GM21447 (cell line): ENCODE measurements around the gene RMRP.

Experiments used
- ATAC-seq: cut with Tn5 transposase; IDR thresholded peaks from one replicate; pipeline ENCODE4 v1.9.1; 2021; ENCODE audit not compliant: unreplicated experiment

The RMRP gene

DNA sequence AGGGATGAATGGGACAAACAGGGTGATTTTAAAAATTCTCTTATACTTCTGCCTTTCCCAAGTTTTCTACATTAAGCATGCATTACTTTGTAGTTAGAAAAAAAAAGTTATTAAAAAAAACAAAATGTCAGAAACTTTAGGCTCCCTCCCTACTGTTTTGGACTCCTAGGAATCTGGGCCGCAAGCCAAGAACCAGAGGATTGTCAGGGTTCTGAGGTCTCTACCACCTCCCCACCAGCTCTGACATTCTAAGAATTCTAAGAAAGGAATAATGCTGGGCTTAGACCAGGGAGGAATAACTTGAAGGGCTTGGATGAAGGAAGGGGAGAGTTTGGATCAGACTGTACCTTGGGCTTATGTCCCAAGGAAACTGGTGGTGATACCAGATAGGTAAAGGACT, 8.2 kb upstream of the RMRP start:
- ATAC-seq, result no peak

DNA sequence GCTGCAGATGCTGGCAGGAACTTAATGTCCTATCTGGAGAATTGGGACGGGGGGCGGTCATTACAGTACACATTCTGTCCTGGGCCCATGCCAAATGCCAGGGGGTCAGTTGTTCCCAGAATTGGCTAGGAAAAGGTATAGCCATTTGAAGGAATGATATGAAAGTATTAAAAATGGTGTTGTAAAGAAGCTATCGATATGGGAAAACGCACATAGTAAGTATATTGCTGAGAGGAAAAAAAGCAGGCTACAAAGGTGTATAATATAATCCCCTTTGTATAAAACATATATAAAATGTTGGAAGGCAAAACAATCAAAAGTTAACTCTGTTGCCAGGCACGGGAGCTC, 7.6 kb upstream of the RMRP start:
- no peak for ATAC-seq

DNA sequence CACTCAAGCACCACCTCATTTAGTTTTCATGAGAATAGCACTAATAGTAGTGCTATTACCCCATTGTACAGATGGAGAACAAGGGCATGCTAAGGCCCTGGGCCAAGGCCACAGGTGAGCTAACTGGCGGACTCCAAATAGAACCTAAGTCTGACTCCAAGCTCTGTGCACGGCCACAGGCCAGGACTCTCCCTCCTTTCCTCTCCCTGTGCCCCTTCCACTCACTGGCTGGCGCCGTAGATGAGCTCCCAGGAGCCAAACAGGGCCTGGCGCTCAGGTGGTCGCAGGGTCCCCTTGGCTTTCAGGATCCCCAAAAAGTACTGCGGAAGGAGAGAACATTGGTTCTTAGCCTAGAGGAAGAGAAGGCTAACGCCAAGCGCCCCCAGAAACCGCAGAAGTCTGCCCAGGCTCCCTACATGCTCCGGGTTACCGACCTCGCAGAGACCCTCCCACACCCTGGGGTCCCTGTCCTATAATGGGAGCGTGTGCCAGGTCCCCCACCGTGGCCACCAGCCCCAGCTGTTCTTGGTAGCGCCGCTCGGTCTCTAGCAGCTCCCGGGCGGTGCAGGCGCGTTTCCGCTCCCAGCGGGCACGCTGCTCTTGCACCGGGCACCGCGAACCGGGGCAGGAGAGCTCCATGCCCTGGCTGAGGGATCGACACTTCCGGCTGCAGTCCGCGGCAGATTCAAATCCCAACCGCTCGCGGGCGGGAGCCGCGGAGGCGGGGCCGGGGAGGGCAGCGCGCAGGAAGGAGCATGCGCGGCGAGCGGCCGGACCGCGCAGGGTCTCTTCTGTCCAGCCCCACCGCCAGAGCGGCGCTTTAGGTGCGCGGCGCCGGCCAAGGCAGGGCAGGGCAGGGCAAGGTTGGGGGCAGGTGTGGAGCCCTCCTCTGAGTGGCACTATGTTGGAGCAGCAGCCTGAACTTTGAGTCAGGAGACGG, 7.0 kb upstream of the RMRP start, which contains the start of gene ARHGEF39:
TSS of gene ARHGEF39 (minus strand) at position 665 of the 940 bp plus-strand sequence. CDS start at position 639, 26 bp downstream.
- ATAC-seq, result peak; percentile 58

DNA sequence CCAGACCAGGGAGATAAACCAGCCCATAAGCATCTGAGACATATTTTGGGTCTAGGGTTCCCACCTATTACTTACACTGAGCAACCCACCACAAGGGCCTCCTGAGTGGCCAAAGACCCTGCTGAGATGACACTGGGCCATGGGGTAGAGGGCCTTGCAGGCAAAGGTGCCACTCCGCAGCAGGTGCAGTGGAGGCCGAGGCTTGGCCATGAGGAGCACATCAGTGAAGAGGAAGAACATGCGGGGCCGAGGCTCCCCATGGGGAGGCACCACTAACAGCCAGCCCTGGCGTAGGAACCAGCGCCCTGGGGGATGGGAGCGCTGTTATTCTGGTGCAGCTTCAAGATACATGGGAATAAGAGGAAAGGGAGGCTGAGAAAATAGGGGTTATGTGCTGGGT, 4.6 kb upstream of the RMRP start:
- no peak for ATAC-seq

DNA sequence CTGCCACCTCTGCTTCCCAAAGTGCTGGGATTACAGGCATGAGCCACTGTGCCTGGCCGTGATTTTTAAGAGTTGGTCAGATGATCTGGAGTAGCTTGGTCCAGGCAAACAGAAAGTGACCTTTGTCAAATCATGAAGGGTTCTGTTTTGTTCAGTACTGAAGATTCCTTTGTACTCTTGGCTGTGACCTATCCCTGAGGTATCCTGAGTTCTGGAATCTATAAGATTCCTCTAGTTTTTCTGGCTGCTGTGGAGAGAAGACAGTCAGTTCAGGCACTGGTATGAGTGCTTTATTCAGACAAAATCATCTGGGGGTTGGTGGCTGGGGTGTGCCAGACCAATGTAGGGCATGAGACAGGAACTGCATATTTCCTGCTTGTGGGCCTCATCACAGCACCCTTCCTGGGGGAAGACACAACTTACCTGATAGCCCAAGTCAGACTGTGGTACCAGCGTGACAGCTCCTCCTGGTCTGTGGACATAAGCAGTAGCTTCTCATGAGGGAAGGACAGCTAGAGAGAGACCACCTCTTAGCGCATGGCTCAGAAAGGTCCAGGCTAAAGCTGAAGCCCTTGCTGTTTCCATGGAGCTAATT, 4.0 kb upstream of the RMRP start:
- ATAC-seq, result no peak

DNA sequence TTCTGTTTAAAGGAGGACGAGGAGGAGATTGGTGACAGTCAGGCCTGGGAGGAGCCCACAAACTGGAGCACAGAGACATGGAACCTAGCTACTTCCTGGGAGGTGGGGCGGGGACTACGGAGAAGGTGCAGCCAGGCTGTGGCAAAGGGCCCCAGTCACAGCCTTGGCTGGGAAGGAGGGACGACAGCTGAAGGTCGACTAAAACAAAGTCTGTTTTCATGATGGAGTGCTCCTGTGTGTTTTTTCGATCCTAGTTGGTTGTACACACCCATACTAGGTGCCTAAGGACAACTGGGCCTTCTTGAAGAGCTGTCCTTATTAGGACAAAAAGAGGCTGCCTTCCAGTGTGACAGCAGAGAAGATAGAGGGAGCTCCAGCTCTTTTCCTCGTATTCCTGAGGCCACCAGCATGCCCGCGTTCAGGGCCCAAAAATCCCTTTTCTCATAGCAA, 3.2 kb upstream of the RMRP start:
- ATAC-seq, result no peak

DNA sequence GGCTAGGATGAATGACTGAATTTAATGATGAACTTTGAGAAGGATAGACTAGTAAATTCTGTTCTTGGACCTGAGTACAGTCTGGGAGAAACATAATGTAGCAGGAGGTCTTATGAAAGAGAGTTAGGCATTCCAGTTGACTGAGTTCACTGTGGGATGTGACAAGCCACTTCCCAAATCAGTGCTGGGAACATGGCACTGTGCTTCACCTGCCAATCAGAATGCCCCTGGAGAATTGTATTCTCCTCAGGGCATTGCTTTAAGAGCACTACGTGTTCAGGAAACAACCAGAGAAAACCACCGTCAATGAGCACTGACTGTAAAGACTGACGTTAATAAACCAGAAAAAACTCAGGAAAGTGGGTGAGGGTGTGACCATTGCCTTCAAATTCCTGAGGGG, 1.5 kb upstream of the RMRP start:
- no peak for ATAC-seq

DNA sequence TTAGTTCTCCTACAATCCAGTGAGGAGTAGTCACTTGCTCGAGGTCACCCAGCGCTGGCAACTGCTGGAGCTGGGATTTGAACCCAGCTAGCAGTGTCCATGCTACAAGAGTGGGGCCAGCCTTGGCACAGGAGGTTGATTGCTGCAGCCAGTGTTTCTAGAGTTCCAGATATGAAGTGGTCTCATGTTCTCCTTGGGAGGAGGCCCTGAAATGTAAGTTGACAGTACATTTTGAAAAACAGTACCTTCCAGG, 1.1 kb upstream of the RMRP start:
- no peak for ATAC-seq

DNA sequence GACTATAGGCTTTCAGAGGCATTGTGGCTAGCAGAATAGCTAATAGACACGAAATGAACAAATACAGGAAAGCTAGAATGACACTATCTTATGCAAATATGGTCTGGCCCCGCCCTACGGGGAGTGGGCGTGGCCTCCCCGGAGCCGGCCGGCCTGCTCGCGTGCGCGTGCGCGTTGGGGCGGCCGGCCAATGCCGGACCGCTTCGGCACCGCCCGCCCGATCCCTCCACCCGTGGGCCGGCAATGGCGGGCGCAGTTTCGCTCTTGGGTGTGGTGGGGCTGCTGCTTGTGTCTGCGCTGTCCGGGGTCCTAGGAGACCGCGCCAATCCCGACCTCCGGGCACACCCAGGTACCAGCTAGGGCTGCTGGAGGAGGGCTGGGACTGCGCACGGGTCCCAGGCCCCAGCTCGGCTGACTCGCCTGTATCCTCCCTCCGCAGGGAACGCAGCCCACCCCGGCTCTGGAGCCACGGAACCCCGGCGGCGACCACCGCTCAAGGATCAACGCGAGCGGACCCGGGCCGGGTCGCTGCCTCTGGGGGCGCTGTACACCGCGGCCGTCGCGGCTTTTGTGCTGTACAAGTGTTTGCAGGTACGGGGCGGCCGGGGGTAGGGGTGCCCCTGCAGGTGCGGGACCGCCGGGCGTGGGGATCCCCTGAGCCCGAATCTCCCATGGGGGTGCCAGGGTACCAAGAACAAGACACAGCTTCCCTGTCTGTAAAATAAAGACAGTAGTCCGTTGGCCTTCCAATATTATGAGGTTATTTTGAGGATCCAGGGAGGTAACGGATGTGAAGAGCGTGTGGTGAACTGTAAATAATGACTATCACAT, 533 bp upstream of the RMRP start, which contains the start of gene CCDC107:
TSS of gene CCDC107 (plus strand) at position 156 of the 831 bp plus-strand sequence. CDS start at position 244, 88 bp downstream.
- ATAC-seq, result peak; percentile 50

DNA sequence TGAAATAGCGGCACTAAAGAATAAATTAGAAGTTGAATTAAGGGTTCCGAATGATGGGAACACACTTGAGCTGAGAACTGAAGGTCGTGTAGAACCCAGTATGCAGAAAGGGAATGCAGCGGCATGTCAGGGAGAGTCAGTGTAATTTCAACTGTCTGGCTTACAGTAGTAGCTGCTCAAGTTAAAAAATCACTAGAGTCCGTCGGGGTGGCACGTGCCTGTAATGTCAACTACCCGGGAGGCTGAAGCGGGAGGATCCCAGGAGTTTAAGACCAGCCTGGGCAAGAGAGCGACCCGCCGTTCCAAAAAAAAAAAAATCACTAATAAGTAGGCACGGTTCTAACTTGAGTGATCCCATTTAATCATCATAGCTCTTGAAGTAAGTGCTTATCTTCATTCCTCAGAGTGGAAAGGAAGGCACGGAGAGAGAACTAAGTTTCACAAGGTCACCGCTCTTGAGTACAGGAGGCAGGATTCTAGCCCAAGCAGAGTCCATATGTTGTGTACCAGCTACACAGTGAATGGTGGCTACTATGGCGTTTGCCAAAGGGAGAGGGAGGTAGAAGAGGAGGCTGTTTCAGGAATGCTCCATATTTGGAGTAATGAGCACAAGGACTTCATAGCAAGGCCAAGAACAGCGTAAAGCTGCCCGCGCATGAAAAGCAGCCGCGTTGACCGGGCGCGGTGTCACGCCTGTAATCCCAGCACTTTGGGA, 831 bp downstream of the RMRP start:
- no peak for ATAC-seq

DNA sequence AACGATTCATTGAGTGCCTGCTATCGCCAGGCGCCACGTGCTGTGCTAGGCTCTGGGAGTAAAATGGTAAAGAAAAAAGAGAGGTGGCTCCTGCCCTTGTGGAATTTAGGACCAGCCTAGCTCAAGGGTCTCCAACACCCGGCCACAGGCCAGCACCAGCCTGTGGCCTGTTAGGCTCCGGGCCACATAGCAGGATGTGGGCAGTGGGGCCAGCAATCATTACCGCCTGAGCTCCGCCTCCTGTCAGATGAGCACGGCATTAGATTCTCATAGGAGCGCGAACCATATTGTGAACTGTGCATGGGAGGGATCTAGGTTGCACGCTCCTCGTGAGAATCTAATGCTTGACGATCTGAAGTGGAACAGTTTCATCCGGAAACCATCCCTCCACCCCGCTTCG, 1.5 kb downstream of the RMRP start:
- ATAC-seq, result no peak

DNA sequence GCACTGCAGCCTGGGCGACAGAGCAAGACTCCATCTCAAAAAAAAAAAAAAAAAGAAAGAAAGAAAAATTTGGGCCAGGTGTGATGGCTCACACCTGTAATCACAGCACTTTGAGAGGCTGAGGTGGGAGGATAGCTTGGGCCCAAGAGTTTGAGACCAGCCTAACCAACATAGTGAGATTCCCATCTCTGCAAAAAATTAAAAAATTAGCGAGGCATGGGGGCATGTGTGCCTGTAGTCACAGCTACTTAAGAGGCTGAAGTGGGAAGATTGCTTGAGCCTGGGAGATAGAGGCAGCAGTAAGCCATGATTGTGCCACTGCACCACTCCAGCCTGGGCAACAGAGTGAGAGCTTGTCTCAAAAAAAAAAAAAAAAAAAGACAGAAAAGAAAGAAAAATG, 4.2 kb downstream of the RMRP start:
- ATAC-seq, result no peak

DNA sequence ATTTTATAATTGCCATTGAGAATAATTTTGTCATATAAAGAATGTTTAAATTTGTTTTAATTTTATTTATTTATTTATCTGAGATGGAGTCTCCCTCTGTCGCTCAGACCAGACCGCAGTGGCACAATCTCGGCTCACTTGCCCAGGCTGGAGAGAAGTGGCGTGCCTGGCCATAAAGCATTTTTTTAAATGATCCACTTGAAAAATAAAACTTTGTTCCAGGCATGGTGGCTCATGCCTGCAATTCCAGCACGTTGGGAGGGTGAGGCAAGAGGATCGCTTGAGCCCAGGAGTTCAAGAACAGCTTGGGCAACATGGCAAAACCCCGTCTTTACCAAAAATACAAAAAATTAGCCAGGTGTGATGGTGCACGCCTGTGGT, 5.0 kb downstream of the RMRP start:
- ATAC-seq, result no peak

DNA sequence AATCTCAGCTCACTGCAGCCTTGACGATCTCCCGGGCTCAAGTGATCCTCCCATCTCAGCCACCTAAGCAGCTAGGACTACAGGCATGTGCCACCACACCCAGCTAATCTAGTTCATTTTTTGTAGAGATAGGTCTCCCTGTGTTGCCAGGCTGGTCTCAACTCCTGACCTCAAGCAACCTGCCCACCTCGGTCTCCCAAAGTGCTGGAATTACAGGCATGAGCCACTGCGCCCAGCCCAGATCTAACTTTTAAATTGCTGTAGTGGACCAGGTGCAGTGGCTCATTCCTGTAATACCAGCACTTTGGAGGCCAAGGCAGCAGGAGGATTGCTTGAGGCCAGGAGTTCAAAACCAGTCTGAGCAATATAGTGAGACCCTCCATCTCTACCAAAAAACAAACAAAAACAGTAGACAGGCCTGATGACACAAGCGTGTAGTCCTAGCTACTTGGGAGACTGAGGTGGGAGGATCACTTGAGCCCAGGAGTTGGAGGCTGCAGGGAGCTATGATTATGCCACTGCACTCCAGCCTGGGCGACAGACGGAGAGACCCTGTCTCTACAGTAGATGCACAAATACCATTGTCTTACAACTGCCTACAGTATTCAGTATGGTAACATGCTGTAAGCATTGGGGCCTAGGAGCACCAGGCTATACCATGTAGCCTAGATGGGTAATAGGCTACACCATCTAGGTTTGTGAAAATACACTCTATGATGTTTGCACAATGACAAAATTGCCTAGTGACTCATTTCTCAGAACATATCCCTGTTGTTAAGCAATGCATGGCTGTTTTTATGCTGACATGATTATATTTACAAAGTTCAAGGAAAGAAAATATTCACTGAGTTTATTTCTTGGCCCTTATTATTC, 5.6 kb downstream of the RMRP start:
- ATAC-seq, result no peak

DNA sequence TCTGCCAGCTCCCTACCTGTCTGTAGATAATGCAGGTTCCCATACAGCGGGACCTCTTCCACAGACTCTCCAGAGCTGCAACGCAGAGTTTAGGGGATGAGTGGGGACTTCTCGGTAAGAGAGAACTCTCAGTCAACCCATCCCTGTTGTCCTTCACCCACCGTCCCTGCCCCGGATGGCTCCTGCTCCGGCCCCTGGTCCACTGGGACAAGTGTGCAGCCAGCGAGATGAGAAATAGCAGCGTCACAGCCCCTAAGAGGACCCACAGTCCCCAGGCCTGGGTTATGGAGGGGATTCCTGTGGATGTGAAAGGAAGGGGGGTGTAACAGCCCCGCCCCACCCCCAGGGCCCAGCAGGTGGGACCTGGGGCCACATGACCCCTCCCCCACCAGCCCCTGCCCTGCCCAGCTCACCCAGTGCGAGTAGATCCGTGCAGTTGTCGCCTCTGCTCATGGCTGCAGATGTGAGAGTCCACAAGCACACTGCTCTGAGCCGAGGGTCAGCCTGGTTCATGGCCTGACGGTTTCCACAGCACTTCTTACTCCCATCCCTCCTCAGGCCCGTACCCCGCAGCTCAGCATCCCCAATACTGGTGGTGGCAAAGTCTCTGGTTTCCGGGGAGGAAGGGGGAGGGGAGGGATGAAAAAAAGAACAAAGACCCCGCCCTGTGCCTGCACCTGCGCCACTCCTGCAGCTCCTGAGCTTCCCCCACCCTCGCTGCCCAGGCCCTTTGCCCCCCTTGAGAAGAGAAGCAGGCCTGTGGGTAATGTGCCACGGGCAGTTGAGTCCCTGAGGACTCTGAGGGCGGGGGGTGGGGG, 7.3 kb downstream of the RMRP start, which contains the start of gene SIT1:
TSS of gene SIT1 (minus strand) at position 591 of the 818 bp plus-strand sequence. CDS start at position 513, 78 bp downstream.
- no peak for ATAC-seq

DNA sequence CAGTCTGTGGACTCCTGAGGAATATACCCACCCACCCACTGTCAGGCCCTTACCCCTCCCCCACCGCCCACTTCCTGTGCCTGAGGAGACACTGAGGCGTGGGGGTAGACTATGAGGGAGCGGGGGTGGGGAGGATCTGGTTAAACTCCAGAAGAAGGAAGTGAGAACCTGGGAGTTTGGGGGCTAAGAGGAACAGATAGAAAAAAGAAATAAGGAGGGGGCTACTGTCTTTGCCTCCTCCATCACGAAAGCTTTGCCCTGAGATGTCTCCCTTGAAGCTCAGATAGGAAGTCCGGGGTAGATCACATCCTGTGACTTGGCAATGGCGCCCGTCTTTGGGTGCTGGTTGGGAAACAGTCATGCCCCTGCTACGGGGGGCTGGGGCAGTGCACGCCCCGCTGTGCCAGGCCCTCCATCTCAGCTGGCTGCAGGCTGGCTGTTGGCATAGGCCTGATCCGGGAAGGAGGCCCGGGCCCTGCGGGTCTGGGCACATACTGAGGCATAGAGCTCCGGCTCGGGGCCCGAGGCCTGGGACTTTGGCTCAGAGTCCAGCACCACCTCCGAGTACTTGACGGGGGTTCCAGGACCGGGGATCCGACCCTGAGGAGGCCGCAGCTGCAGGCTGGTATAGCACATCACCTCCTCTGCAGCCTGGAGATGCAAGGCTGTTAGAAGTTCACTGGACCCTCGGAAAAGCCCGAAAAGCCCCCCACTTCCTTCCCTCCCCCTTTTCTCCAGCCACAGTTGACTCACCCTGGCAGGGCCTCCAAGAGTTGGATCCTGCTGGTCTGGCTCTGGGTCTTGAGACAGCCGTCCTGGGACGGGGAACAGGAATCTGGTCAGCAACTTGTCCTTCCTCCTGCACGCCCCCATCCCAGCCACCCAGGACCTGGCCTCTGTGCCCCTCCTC, 8.1 kb downstream of the RMRP start:
- no peak for ATAC-seq

DNA sequence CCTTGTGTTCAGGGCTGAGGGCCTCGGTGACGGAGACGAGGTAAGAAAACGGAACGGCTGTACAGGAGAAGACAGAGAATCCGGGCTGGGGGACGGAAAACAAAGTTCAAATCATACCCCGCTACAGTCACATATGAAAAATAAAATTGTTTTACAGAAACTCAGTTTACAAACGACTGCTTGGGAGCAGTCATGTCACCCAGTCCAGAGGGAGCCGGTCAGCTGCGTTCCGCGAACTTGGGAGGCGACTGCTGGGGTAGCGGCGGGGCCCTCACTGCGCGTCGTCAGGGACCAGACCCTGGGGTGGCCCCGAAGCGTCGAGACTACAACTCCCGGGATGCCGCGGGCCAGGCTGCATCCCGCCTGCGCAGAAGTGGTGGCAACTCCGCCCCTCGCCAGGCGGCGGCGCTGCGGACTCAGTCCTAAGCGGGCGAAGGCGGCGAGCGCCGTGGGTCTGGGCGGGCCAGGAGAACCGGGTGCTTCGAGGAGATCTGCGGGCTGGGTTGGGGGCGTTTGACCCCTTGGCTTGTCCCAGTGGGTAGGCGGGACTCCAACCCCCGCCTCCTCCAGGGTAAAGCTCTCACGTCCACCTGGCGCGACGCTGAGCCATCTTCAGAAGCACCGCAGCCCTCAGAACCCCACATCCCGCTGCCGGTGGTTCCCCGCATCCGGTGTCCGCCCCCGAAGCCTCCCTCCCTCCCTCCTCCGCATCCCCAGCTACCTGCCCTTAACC, 11.1 kb downstream of the RMRP start:
- peak; percentile 75 for ATAC-seq
